Osteoblast (primary cell): ENCODE results near the gene BATF. TPM values are rescaled to one million over a fixed set of nuclear protein-coding genes. Genes with fewer than 3 reads are reported as not detected.

Experiments
- DNase-seq: peaks from one replicate; pipeline ENCODE4 v3.0.0; 2011; ENCODE audit warnings: low spot score, mixed read lengths; ENCODE audit not compliant: insufficient read length; ENCODE audit errors: missing footprints
- H2AFZ ChIP-seq: 2 replicates; pipeline ENCODE4 v1.6.0; 2011; ENCODE audit warnings: mild to moderate bottlenecking, low read length
- H3K27ac ChIP-seq: 2 replicates; pipeline ENCODE4 v1.5.1; 2011; ENCODE audit warnings: mild to moderate bottlenecking, low read depth, low read length, moderate library complexity
- H3K27me3 ChIP-seq: 2 replicates; pipeline ENCODE4 v1.6.0; 2012; ENCODE audit warnings: mild to moderate bottlenecking, control low read depth, inconsistent platforms, low read length, moderate library complexity; ENCODE audit not compliant: insufficient read depth
- H3K36me3 ChIP-seq: 2 replicates; pipeline ENCODE4 v1.5.1; 2011; ENCODE audit warnings: mild to moderate bottlenecking, low read length, control low read depth, moderate library complexity; ENCODE audit not compliant: insufficient read depth
- H3K4me1 ChIP-seq: 2 replicates; pipeline ENCODE4 v1.5.1; 2011; ENCODE audit warnings: mild to moderate bottlenecking, low read length, control low read depth, moderate library complexity; ENCODE audit not compliant: insufficient read depth
- H3K4me2 ChIP-seq: 2 replicates; pipeline ENCODE4 v1.6.0; 2011; ENCODE audit warnings: mild to moderate bottlenecking, low read length; ENCODE audit not compliant: insufficient read depth
- H3K4me3 ChIP-seq: fragments of 200-600 bp; sonication (generic); 3 replicates; pipeline ENCODE4 v1.5.1; 2012; ENCODE audit warnings: mild to moderate bottlenecking, low read length, inconsistent platforms; ENCODE audit not compliant: insufficient read depth
- H3K79me2 ChIP-seq: 2 replicates; pipeline ENCODE4 v1.6.0; 2012; ENCODE audit warnings: mild to moderate bottlenecking, low read length, control low read depth, inconsistent platforms; ENCODE audit not compliant: insufficient read depth
- H3K9me3 ChIP-seq: 2 replicates; pipeline ENCODE4 v1.5.1; 2011; ENCODE audit warnings: low read depth, low read length, control low read depth
- H4K20me1 ChIP-seq: 2 replicates; pipeline ENCODE4 v1.6.0; 2012; ENCODE audit warnings: mild to moderate bottlenecking, low read length, control low read depth; ENCODE audit not compliant: insufficient read depth
- CTCF ChIP-seq: IDR thresholded peaks from 2 replicates; pipeline ENCODE4 v1.5.1; 2011; ENCODE audit warnings: mild to moderate bottlenecking, low read depth, low read length, moderate library complexity; ENCODE audit errors: extremely low read depth
- total RNA-seq: library from RNA; depleted of rRNA; stranded (reverse); fragments of >200 nt; gene quantifications from 2 replicates; pipeline ENCODE4 v1.2.3, GENCODE V29; 2012

BATF gene
- total RNA-seq, 1 donor: 0.72 TPM

- no peaks in the 10 kb centered on the region for H3K9me3 ChIP-seq
- no peaks in the 10 kb centered on the region for H3K36me3 ChIP-seq
- peaks cover 12% of the 10 kb centered on the region for H3K4me1 ChIP-seq
- no peaks in the 10 kb centered on the region for H3K79me2 ChIP-seq
- peak; percentile 85 for TF ChIP-seq CTCF
- peak overlapping the region; percentile 78 for H3K4me3 ChIP-seq
- peak overlapping the region; percentile 61 for H3K27ac ChIP-seq
- no peaks in the 10 kb centered on the region for H4K20me1 ChIP-seq
- H3K4me2 ChIP-seq: peak overlapping the region; percentile 92
- peaks cover 20% of the 10 kb centered on the region for H3K27me3 ChIP-seq
- DNase-seq: peak; percentile 84
- H2AFZ ChIP-seq: peak overlapping the region; percentile 68
Observed at GRCh38 chr14:75577729-75578101, 55.4 kb downstream of the BATF start.

DNA sequence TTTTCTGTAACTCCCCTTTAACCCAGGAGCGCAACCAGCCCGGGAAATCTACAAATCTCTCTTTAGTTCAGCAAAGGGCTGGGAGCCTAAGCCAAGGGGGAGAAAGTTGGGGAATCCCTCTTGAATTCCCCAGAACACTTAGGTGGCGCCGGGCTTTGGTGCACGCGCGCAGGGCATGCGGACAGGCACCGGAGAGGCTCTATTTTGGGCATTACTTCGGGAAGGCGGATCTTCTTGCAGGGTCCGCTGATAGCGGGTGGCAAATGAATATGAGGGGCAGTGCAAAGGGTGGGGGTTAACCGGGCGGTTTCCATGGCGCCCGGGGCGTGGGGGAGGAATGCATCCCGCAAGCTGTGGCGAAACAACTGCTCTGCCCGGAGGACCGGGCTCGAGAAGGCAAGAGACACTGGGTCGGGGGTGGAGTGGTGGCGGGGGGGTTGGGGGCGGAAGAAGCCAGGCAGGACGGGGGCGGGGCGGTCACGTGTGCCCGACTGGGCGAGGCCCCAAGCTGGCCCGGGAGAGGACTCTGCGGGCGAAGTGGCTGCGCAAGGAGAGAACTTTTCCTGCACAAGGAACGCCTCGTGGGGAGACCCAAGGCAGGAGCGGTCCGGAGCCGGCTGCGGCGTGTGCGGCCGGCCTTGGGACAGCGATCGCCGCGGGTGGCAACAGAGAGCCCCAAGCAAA, 56.0 kb downstream of the BATF start, which contains the start of gene FLVCR2:
TSS of gene FLVCR2 (plus strand) at position 519 of the 684 bp plus-strand sequence. CDS start 353 bp downstream, outside the sequence.
- peak; percentile 88 for DNase-seq
- H3K27ac ChIP-seq: peak within 1 kb of the TSS; percentile 61
- H3K36me3 ChIP-seq: no peaks in the 10 kb centered on the region
- no peaks in the 10 kb centered on the region for H4K20me1 ChIP-seq
- peak within 1 kb of the TSS; percentile 94 for H2AFZ ChIP-seq
- peaks cover 12% of the 10 kb centered on the region for H3K4me1 ChIP-seq
- H3K4me2 ChIP-seq: peak within 1 kb of the TSS; percentile 92
- peaks cover 17% of the 10 kb centered on the region for H3K27me3 ChIP-seq
- TF ChIP-seq CTCF: no peak
- no peaks in the 10 kb centered on the region for H3K79me2 ChIP-seq
- peak within 1 kb of the TSS; percentile 78 for H3K4me3 ChIP-seq
- H3K9me3 ChIP-seq: no peaks in the 10 kb centered on the region

DNA sequence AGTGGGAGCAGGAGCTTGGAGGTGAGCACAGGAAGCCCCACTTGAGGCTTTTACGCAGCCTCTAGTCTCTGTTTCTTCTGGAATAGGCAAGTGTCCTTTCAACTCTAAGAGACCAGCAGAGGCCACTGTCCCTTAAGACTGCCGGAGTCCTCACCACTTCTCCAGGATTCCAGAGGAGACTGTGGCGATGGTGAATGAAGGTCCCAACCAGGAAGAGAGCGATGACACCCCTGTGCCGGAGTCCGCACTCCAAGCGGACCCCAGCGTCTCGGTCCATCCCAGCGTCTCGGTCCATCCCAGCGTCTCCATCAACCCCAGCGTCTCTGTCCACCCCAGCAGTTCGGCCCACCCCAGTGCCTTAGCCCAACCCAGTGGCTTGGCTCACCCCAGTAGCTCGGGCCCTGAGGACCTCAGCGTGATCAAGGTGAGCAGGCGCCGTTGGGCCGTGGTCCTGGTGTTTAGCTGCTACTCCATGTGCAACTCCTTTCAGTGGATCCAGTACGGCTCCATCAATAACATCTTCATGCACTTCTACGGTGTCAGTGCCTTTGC, 56.6 kb downstream of the BATF start:
- Histone ChIP-seq H3K9me3 (no peaks in the 10 kb centered on the region), H3K4me3 (peak overlapping the region; percentile 78), H3K36me3 (no peaks in the 10 kb centered on the region), H2AFZ (peak overlapping the region; percentile 94), H3K4me1 (peaks cover 12% of the 10 kb centered on the region), H3K27me3 (peaks cover 11% of the 10 kb centered on the region), H3K79me2 (no peaks in the 10 kb centered on the region), H3K27ac (peak overlapping the region; percentile 48), H3K4me2 (peak overlapping the region; percentile 92), H4K20me1 (no peaks in the 10 kb centered on the region)
- peak; percentile 79 for DNase-seq
- TF ChIP-seq CTCF: peak; percentile 27

DNA sequence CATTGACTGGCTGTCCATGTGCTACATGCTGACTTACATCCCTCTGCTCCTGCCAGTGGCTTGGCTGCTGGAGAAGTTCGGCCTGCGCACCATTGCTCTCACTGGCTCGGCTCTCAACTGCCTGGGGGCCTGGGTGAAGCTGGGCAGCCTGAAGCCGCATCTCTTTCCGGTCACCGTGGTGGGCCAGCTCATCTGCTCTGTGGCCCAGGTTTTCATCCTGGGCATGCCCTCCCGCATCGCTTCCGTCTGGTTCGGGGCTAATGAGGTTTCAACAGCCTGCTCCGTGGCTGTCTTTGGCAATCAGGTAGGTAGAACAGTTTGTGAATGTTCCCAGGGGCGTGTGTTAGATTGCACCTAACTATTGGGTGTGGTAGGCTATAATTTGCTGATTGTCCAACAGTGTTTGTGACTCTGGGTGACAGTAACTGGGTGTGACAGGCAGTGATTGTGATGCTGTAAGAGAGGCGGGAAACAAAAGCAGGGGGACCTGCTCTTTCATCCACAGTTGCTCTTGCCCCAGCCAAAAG, 57.1 kb downstream of the BATF start:
- peak overlapping the region; percentile 92 for H3K4me2 ChIP-seq
- no peak for DNase-seq
- no peaks in the 10 kb centered on the region for H3K9me3 ChIP-seq
- H4K20me1 ChIP-seq: no peaks in the 10 kb centered on the region
- H2AFZ ChIP-seq: peak overlapping the region; percentile 94
- peak overlapping the region; percentile 48 for H3K27ac ChIP-seq
- H3K36me3 ChIP-seq: no peaks in the 10 kb centered on the region
- peaks cover 12% of the 10 kb centered on the region for H3K4me1 ChIP-seq
- peaks cover 9% of the 10 kb centered on the region for H3K27me3 ChIP-seq
- H3K4me3 ChIP-seq: peak overlapping the region; percentile 78
- no peak for TF ChIP-seq CTCF
- H3K79me2 ChIP-seq: no peaks in the 10 kb centered on the region
